ENCODE data around the gene PDZRN4. TPM values are rescaled to one million over a fixed set of nuclear protein-coding genes. Genes with fewer than 3 reads are reported as not detected.

PDZRN4 gene
- total RNA-seq, 1 experiment from 2014 or later, result not detected

GRCh38 chr12:41286426-41286825, 98.3 kb downstream of the PDZRN4 start:
- no peaks in the 10 kb centered on the region for H3K27me3 Mint-ChIP-seq (ENCODE audit: unreplicated experiment)
- BruUV-seq (replicated peaks), result no TSS peak

GRCh38 chr12:41287500-41288141, 99.5 kb downstream of the PDZRN4 start:
- H3K27ac Mint-ChIP-seq (ENCODE audit: unreplicated experiment), result no peak overlapping the region
- CTCF ChIA-PET, result interaction anchor here (0.6 kb wide), 1 partner anchor 9 kb away, joined by 3 read pairs; no protein-coding TSS in a partner anchor
- H3K9me3 Mint-ChIP-seq (ENCODE audit: low read depth, unreplicated experiment), result no peaks in the 10 kb centered on the region
- H3K27me3 Mint-ChIP-seq (ENCODE audit: unreplicated experiment), result no peaks in the 10 kb centered on the region
- peaks cover 11% of the 10 kb centered on the region for H3K4me1 Mint-ChIP-seq (ENCODE audit: low read depth, unreplicated experiment)
- no peaks in the 10 kb centered on the region for H3K36me3 Mint-ChIP-seq (ENCODE audit: insufficient read depth, unreplicated experiment)
- TF ChIP-seq, protein P1, sequence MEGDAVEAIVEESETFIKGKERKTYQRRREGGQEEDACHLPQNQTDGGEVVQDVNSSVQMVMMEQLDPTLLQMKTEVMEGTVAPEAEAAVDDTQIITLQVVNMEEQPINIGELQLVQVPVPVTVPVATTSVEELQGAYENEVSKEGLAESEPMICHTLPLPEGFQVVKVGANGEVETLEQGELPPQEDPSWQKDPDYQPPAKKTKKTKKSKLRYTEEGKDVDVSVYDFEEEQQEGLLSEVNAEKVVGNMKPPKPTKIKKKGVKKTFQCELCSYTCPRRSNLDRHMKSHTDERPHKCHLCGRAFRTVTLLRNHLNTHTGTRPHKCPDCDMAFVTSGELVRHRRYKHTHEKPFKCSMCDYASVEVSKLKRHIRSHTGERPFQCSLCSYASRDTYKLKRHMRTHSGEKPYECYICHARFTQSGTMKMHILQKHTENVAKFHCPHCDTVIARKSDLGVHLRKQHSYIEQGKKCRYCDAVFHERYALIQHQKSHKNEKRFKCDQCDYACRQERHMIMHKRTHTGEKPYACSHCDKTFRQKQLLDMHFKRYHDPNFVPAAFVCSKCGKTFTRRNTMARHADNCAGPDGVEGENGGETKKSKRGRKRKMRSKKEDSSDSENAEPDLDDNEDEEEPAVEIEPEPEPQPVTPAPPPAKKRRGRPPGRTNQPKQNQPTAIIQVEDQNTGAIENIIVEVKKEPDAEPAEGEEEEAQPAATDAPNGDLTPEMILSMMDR (IDR thresholded peaks at IDR 0.05; ENCODE audit: unreplicated experiment), result no peak
- DNase-seq, result no peak
- BruUV-seq (replicated peaks), result no TSS peak
- H3K4me3 Mint-ChIP-seq (ENCODE audit: low read depth, unreplicated experiment), result no peak overlapping the region
- intact Hi-C loops (cut with micrococcal nuclease; ENCODE audit: unreplicated experiment), result no loop called here

More at GRCh38 chr12:41286426-41286825, 98.3 kb downstream of the PDZRN4 start:
- Mint-ChIP-seq H3K4me1 (ENCODE audit: low read depth, unreplicated experiment) (no peaks in the 10 kb centered on the region), H3K9me3 (ENCODE audit: low read depth, unreplicated experiment) (no peaks in the 10 kb centered on the region), H3K4me3 (ENCODE audit: low read depth, unreplicated experiment) (no peak overlapping the region), H3K27ac (ENCODE audit: unreplicated experiment) (no peak overlapping the region), H3K36me3 (ENCODE audit: insufficient read depth, unreplicated experiment) (no peaks in the 10 kb centered on the region)
- intact Hi-C loops (cut with micrococcal nuclease; ENCODE audit: unreplicated experiment), result no loop called here
- CTCF ChIA-PET, result no interaction called here
- TF ChIP-seq, protein P1 (IDR thresholded peaks at IDR 0.05; ENCODE audit: unreplicated experiment), result no peak
- no peak for DNase-seq

- CTCF ChIA-PET, result interaction anchor here (0.6 kb wide), 1 partner anchor 8 kb away, joined by 3 read pairs; no protein-coding TSS in a partner anchor
- Mint-ChIP-seq H3K4me3 (ENCODE audit: low read depth, unreplicated experiment) (no peak overlapping the region), H3K27ac (ENCODE audit: unreplicated experiment) (no peak overlapping the region), H3K9me3 (ENCODE audit: low read depth, unreplicated experiment) (no peaks in the 10 kb centered on the region), H3K4me1 (ENCODE audit: low read depth, unreplicated experiment) (peaks cover 16% of the 10 kb centered on the region), H3K27me3 (ENCODE audit: unreplicated experiment) (no peaks in the 10 kb centered on the region), H3K36me3 (ENCODE audit: insufficient read depth, unreplicated experiment) (no peaks in the 10 kb centered on the region)
- intact Hi-C loops (cut with micrococcal nuclease; ENCODE audit: unreplicated experiment), result no loop called here
- BruUV-seq (replicated peaks), result no TSS peak
- TF ChIP-seq, protein P1 (IDR thresholded peaks at IDR 0.05; ENCODE audit: unreplicated experiment), result no peak
- no peak for DNase-seq
Observed at GRCh38 chr12:41288142-41288811, 100.2 kb downstream of the PDZRN4 start.

DNA sequence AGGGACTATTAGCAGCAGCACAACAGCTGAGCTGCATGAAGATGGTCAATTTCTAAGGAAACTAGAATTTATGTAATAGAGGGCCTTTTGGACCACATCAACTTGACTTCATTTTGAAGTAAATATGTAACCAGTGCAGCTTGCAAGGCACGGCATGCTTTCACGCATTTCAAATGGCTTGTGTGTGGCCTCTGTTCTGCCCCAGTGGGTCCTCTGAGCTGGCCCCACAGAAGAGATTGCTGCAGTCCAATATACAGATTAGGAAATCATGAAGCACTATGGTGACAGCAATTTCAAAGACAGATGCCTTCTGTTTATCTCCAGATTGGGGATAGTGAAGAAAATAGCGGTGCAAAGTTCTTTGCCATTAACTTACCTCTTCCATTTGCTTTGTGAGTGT, 101.4 kb downstream of the PDZRN4 start:
- no TSS peak for BruUV-seq (replicated peaks)
- intact Hi-C loops (cut with micrococcal nuclease; ENCODE audit: unreplicated experiment), result no loop called here
- CTCF ChIA-PET, result no interaction called here
- H3K4me1 Mint-ChIP-seq (ENCODE audit: low read depth, unreplicated experiment), result peaks cover 20% of the 10 kb centered on the region
- H3K9me3 Mint-ChIP-seq (ENCODE audit: low read depth, unreplicated experiment), result no peaks in the 10 kb centered on the region
- H3K4me3 Mint-ChIP-seq (ENCODE audit: low read depth, unreplicated experiment), result no peak overlapping the region
- H3K27me3 Mint-ChIP-seq (ENCODE audit: unreplicated experiment), result no peaks in the 10 kb centered on the region
- H3K36me3 Mint-ChIP-seq (ENCODE audit: insufficient read depth, unreplicated experiment), result no peaks in the 10 kb centered on the region
- no peak overlapping the region for H3K27ac Mint-ChIP-seq (ENCODE audit: unreplicated experiment)
- DNase-seq, result no peak
- TF ChIP-seq, protein P1 (IDR thresholded peaks at IDR 0.05; ENCODE audit: unreplicated experiment), result no peak
